GM13976 (cell line): Measurements from ENCODE around the gene TUBA1C.

Experiments
- DNase-seq: peaks from one replicate; pipeline ENCODE4 v3.0.0; 2012; ENCODE audit warnings: low spot score
- CTCF ChIP-seq: IDR thresholded peaks from 2 replicates; pipeline ENCODE4 v1.5.1; 2012; ENCODE audit warnings: borderline replicate concordance, mild to moderate bottlenecking; ENCODE audit not compliant: insufficient read depth; ENCODE audit errors: extremely low read depth, missing control alignments, control extremely low read depth
- in situ Hi-C: fragments of 300-500 bp; cut with MboI; formaldehyde crosslinking; loops from one replicate; pipeline ENCODE4 v1.12.0; 2022; ENCODE audit warnings: low sequenced_read_pairs, mixed read lengths, inconsistent platforms; ENCODE audit not compliant: unreplicated experiment

TUBA1C gene

DNA sequence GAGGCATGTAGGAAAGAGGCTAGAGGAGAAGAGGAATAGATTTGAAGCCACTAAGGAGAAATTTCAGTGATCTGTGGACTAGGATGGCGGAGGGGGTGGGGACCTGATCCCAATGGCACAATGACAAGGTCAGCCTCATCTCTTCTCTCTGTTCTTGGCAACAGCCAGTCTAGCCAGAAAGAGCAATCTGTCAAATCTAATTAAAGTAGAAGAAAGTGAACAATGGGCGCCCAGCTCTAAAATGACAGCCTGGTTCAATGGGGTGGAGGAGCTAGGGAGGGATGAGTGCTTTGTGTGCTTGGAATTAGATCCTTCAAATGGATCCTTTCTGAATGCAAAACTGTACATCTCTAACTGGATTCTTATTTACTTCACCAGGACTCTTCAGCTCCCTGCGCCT lies 37.2 kb upstream of the TUBA1C start:
- no peak for DNase-seq
- in situ Hi-C loops = no loop called here
- no peak for TF ChIP-seq CTCF

DNA sequence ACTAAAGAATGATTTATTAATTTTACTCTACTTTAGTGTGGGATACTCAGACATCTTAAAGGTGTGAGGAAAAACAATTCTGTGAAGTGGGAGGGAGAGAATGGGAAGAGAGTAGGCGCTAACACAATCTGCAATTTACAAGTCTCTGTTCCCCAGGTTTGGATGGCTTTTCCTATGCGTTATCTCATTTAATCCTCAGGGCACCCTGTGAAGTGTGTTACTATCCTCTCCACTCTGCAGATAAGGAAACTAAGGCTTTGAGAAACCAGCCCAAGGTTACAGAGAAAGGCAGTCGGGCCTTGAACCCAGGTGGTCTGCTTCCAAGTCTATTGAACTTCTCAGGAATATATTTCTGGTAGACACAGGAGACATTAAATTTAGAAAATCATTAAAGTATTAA lies 36.2 kb upstream of the TUBA1C start:
- in situ Hi-C loops = no loop called here
- no peak for TF ChIP-seq CTCF
- no peak for DNase-seq

GRCh38 chr12:49230176-49230804 lies 34.6 kb upstream of the TUBA1C start:
- DNase-seq = no peak
- in situ Hi-C loops = loop anchor here (10.0 kb wide), 1 partner anchor 165 kb away; the partner anchor contains the start of genes KMT2D and RHEBL1
- TF ChIP-seq CTCF = no peak

- no peak for TF ChIP-seq CTCF
- in situ Hi-C loops = loop anchor here (10.0 kb wide), 1 partner anchor 166 kb away; the partner anchor contains the start of genes KMT2D and RHEBL1
Observed at GRCh38 chr12:49230805-49231194, 34.1 kb upstream of the TUBA1C start.

GRCh38 chr12:49231878-49232655 lies 32.8 kb upstream of the TUBA1C start:
- in situ Hi-C loops = loop anchor here (10.0 kb wide), 1 partner anchor 167 kb away; the partner anchor contains the start of genes KMT2D and RHEBL1
- no peak for DNase-seq

More at GRCh38 chr12:49230805-49231194, 34.1 kb upstream of the TUBA1C start:
- no peak for DNase-seq

More at GRCh38 chr12:49231878-49232655, 32.8 kb upstream of the TUBA1C start:
- TF ChIP-seq CTCF = no peak
